ENCODE measurements around the gene GRID1. TPM values are rescaled to one million over a fixed set of nuclear protein-coding genes. Genes with fewer than 3 reads are reported as not detected.

The GRID1 gene
- total RNA-seq, 1 experiment from 2014 or later, result 0.37 TPM

DNA sequence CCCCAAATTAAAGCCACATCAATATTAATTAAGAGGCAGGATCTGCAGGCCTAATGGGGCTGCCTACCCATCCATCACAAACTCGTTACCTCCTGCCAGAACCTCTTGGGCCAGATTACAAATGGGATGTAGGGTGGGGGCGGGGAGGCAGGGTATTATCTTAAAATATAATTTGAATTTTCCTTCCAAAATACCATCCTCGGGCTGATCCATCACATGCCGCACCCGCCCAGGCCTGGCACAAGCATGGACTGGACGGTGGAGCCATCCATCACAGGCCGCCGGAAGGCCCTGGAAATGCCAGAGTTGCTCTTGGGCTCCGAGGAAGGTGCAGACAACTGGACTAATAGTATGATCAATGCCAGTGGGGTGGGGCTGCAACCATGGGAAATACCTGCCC, 212.8 kb downstream of the GRID1 start:
- no peaks in the 10 kb centered on the region for H3K36me3 Mint-ChIP-seq
- DNase-seq (ENCODE audit: low spot score) (no peak), ATAC-seq (no peak)
- TF ChIP-seq, protein P1, sequence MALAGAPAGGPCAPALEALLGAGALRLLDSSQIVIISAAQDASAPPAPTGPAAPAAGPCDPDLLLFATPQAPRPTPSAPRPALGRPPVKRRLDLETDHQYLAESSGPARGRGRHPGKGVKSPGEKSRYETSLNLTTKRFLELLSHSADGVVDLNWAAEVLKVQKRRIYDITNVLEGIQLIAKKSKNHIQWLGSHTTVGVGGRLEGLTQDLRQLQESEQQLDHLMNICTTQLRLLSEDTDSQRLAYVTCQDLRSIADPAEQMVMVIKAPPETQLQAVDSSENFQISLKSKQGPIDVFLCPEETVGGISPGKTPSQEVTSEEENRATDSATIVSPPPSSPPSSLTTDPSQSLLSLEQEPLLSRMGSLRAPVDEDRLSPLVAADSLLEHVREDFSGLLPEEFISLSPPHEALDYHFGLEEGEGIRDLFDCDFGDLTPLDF (CRISPR knock-in tag; IDR thresholded peaks at IDR 0.05), result no peak
- TF ChIP-seq ZNF232 (CRISPR knock-in tag; IDR thresholded peaks at IDR 0.05) (no peak), TEAD1 (CRISPR knock-in tag; IDR thresholded peaks at IDR 0.05) (no peak), ZNF396 (CRISPR knock-in tag; IDR thresholded peaks at IDR 0.05; ENCODE audit: borderline replicate concordance) (no peak), FOXP1 (CRISPR knock-in tag; IDR thresholded peaks at IDR 0.05; ENCODE audit: borderline replicate concordance) (no peak), NR1H2 (CRISPR knock-in tag; IDR thresholded peaks at IDR 0.05) (no peak), GRHL2 (CRISPR knock-in tag; IDR thresholded peaks at IDR 0.05; ENCODE audit: insufficient replicate concordance, severe bottlenecking) (no peak), NFATC4 (CRISPR knock-in tag; IDR thresholded peaks at IDR 0.05) (no peak), MYBL2 (CRISPR knock-in tag; IDR thresholded peaks at IDR 0.05) (no peak), ETV6 (CRISPR knock-in tag; IDR thresholded peaks at IDR 0.05) (no peak), SMAD4 (CRISPR knock-in tag; IDR thresholded peaks at IDR 0.05) (no peak)
- TF ChIP-seq, protein P2, sequence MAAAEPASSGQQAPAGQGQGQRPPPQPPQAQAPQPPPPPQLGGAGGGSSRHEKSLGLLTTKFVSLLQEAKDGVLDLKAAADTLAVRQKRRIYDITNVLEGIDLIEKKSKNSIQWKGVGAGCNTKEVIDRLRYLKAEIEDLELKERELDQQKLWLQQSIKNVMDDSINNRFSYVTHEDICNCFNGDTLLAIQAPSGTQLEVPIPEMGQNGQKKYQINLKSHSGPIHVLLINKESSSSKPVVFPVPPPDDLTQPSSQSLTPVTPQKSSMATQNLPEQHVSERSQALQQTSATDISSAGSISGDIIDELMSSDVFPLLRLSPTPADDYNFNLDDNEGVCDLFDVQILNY (CRISPR knock-in tag; IDR thresholded peaks at IDR 0.05), result no peak
- TF ChIP-seq, protein P3, sequence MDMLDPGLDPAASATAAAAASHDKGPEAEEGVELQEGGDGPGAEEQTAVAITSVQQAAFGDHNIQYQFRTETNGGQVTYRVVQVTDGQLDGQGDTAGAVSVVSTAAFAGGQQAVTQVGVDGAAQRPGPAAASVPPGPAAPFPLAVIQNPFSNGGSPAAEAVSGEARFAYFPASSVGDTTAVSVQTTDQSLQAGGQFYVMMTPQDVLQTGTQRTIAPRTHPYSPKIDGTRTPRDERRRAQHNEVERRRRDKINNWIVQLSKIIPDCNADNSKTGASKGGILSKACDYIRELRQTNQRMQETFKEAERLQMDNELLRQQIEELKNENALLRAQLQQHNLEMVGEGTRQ (CRISPR knock-in tag; IDR thresholded peaks at IDR 0.05), result no peak
- TF ChIP-seq, protein P4, sequence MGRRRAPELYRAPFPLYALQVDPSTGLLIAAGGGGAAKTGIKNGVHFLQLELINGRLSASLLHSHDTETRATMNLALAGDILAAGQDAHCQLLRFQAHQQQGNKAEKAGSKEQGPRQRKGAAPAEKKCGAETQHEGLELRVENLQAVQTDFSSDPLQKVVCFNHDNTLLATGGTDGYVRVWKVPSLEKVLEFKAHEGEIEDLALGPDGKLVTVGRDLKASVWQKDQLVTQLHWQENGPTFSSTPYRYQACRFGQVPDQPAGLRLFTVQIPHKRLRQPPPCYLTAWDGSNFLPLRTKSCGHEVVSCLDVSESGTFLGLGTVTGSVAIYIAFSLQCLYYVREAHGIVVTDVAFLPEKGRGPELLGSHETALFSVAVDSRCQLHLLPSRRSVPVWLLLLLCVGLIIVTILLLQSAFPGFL (CRISPR knock-in tag; IDR thresholded peaks at IDR 0.05; ENCODE audit: borderline replicate concordance), result no peak
- TF ChIP-seq, protein P5, sequence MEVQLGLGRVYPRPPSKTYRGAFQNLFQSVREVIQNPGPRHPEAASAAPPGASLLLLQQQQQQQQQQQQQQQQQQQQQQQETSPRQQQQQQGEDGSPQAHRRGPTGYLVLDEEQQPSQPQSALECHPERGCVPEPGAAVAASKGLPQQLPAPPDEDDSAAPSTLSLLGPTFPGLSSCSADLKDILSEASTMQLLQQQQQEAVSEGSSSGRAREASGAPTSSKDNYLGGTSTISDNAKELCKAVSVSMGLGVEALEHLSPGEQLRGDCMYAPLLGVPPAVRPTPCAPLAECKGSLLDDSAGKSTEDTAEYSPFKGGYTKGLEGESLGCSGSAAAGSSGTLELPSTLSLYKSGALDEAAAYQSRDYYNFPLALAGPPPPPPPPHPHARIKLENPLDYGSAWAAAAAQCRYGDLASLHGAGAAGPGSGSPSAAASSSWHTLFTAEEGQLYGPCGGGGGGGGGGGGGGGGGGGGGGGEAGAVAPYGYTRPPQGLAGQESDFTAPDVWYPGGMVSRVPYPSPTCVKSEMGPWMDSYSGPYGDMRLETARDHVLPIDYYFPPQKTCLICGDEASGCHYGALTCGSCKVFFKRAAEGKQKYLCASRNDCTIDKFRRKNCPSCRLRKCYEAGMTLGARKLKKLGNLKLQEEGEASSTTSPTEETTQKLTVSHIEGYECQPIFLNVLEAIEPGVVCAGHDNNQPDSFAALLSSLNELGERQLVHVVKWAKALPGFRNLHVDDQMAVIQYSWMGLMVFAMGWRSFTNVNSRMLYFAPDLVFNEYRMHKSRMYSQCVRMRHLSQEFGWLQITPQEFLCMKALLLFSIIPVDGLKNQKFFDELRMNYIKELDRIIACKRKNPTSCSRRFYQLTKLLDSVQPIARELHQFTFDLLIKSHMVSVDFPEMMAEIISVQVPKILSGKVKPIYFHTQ (CRISPR knock-in tag; IDR thresholded peaks at IDR 0.05), result no peak
- TF ChIP-seq, protein P6, sequence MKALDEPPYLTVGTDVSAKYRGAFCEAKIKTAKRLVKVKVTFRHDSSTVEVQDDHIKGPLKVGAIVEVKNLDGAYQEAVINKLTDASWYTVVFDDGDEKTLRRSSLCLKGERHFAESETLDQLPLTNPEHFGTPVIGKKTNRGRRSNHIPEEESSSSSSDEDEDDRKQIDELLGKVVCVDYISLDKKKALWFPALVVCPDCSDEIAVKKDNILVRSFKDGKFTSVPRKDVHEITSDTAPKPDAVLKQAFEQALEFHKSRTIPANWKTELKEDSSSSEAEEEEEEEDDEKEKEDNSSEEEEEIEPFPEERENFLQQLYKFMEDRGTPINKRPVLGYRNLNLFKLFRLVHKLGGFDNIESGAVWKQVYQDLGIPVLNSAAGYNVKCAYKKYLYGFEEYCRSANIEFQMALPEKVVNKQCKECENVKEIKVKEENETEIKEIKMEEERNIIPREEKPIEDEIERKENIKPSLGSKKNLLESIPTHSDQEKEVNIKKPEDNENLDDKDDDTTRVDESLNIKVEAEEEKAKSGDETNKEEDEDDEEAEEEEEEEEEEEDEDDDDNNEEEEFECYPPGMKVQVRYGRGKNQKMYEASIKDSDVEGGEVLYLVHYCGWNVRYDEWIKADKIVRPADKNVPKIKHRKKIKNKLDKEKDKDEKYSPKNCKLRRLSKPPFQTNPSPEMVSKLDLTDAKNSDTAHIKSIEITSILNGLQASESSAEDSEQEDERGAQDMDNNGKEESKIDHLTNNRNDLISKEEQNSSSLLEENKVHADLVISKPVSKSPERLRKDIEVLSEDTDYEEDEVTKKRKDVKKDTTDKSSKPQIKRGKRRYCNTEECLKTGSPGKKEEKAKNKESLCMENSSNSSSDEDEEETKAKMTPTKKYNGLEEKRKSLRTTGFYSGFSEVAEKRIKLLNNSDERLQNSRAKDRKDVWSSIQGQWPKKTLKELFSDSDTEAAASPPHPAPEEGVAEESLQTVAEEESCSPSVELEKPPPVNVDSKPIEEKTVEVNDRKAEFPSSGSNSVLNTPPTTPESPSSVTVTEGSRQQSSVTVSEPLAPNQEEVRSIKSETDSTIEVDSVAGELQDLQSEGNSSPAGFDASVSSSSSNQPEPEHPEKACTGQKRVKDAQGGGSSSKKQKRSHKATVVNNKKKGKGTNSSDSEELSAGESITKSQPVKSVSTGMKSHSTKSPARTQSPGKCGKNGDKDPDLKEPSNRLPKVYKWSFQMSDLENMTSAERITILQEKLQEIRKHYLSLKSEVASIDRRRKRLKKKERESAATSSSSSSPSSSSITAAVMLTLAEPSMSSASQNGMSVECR (CRISPR knock-in tag; IDR thresholded peaks at IDR 0.05; ENCODE audit: borderline replicate concordance), result no peak
- TF ChIP-seq, protein P7, sequence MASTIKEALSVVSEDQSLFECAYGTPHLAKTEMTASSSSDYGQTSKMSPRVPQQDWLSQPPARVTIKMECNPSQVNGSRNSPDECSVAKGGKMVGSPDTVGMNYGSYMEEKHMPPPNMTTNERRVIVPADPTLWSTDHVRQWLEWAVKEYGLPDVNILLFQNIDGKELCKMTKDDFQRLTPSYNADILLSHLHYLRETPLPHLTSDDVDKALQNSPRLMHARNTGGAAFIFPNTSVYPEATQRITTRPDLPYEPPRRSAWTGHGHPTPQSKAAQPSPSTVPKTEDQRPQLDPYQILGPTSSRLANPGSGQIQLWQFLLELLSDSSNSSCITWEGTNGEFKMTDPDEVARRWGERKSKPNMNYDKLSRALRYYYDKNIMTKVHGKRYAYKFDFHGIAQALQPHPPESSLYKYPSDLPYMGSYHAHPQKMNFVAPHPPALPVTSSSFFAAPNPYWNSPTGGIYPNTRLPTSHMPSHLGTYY (CRISPR knock-in tag; IDR thresholded peaks at IDR 0.05), result no peak
- H3K27ac Mint-ChIP-seq, result no peak overlapping the region
- H3K9me3 Mint-ChIP-seq, result peaks cover 7% of the 10 kb centered on the region
- peaks cover 10% of the 10 kb centered on the region for H3K4me1 Mint-ChIP-seq
- peaks cover 2% of the 10 kb centered on the region; the same call in 1 of the 2 replicates for H3K27me3 Mint-ChIP-seq (ENCODE audit: low read depth)
- no peak overlapping the region for H3K4me3 Mint-ChIP-seq
- POLR2A ChIA-PET, result no interaction called here
- CTCF ChIA-PET, result no interaction called here

Measured in WTC11 (cell line).